Suprapubic skin (tissue), 4 donors: ENCODE data around the gene KLF15.

Experiments used
- EP300 ChIP-seq: sonication (generic); formaldehyde crosslinking; IDR thresholded peaks from one replicate; pipeline ENCODE4 v1.6.1; 2017; ENCODE audit warnings: antibody characterized with exemption
- POLR2A ChIP-seq, 2 donors: fragments of 450-650 bp; IDR thresholded peaks; one replicate each; pipeline ENCODE4 v1.6.1; 2017; ENCODE audit warnings: antibody characterized with exemption in 2 of 2, mild to moderate bottlenecking in 2 of 2, moderate library complexity in 2 of 2
- POLR2AphosphoS5 ChIP-seq, 3 donors: sonication (generic); formaldehyde crosslinking; IDR thresholded peaks; one replicate each; pipeline ENCODE4 v1.6.1; 2017; ENCODE audit warnings: antibody characterized with exemption in 3 of 3
- TF ChIP-seq, protein P1 (sequence below), 2 donors: fragments of 200-600 bp in 1 of 2; fragments of 450-650 bp in 1 of 2; sonication (generic) in 1 of 2; IDR thresholded peaks; one replicate each; pipeline ENCODE4 v1.5.1; 2016 to 2019; ENCODE audit warnings: antibody characterized with exemption in 2 of 2, mild to moderate bottlenecking in 1 of 2, moderate library complexity in 1 of 2

DNA sequence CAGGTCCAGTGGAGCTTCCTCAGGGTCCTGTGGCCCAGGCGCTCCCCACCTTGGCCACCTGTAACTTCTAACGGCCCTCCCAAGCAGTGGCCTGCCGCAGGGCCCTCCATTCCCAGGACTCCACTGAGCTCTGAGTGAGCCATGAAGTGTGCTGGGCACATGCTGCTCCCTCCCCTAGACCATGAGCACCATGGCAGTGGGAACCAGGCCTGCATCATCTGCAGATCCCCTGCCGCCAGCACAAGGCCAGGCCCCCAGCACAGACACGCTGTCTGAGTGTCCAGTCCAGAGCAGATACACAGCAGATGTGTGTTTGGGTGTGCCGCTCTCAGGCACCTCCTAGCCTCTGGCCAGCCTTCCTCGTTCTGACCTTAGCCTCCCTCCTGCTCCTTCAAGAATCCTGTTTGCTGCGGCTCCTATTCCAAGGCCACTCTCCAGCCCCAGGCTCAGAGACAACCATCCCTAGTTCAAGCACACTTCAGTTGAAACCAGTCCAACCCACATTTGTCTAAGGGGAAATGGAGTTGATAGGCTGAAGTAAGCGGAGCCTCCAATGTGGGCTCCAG lies 7.0 kb upstream of the KLF15 start:
- TF ChIP-seq, protein P1, sequence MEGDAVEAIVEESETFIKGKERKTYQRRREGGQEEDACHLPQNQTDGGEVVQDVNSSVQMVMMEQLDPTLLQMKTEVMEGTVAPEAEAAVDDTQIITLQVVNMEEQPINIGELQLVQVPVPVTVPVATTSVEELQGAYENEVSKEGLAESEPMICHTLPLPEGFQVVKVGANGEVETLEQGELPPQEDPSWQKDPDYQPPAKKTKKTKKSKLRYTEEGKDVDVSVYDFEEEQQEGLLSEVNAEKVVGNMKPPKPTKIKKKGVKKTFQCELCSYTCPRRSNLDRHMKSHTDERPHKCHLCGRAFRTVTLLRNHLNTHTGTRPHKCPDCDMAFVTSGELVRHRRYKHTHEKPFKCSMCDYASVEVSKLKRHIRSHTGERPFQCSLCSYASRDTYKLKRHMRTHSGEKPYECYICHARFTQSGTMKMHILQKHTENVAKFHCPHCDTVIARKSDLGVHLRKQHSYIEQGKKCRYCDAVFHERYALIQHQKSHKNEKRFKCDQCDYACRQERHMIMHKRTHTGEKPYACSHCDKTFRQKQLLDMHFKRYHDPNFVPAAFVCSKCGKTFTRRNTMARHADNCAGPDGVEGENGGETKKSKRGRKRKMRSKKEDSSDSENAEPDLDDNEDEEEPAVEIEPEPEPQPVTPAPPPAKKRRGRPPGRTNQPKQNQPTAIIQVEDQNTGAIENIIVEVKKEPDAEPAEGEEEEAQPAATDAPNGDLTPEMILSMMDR (IDR thresholded peaks at IDR 0.05): no peak
- TF ChIP-seq POLR2A (IDR thresholded peaks at IDR 0.05): no peak
- TF ChIP-seq POLR2AphosphoS5 (IDR thresholded peaks at IDR 0.05): no peak
- no peak for TF ChIP-seq EP300
